ENCODE results near the gene MOGAT3. TPM values are rescaled to one million over a fixed set of nuclear protein-coding genes. Genes with fewer than 3 reads are reported as not detected.
A peak's percentile ranks its signal among the peaks of the same experiment; 100 is the strongest.

Gene MOGAT3
- total and polyA plus RNA-seq, 2 experiments from 2014 or later = 0.44 TPM; not detected in 1

DNA sequence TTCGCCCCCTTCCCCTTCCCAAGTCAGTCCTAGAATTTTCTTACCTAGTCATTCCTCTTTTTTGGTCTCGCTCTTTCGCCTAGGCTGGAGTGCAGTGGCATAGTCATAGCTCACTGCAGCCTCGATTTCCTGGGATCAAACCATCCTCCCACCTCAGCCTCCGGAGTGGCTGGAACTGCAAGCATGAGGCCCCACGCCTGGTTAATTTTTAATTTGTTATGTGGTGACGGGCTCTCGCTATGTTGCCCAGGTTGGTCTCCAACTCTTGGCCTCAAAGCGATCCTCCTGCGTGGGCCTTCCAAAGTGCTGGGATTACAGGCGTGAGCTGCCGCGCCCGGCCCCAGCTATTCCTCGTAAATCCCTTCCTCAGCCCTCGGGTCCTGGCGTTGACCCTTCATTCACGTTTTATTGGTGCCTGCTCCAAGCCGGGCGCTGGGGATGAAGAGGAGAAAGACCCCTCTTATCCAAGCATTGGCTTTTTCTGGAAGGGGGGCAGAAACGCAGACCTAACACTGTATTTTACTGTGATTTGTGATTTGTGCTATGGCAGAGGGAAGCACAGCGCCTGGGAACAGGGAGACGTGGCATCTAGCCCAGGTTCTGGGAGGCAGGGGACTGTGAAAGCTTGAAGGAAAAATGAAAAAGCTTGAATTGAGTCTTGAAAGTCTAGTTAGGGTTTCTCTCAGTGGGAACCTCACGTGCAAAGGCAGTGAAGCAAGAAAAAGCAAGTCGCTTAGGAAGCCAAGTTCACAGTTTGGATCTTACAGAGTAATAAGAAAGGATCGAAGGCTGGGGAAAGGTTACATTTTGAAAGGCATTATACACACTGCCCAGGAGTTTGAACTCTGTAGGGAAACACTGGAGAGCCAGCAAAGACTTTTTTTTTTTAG is 17.6 kb upstream of the MOGAT3 start:
- H3K4me2 ChIP-seq = peak overlapping the region; percentile 80
- peaks cover 32% of the 10 kb centered on the region for H3K79me2 ChIP-seq (replicated peaks; ENCODE audit: insufficient read depth)
- H3K27me3 ChIP-seq (ENCODE audit: insufficient read depth) = no peaks in the 10 kb centered on the region
- 0 out of 2 replicates have a peak overlapping the region, but pooled peaks have one; percentile 15 for H2AFZ ChIP-seq
- no peak for DNase-seq (ENCODE audit: low spot score)
- H4K20me1 ChIP-seq (replicated peaks; ENCODE audit: insufficient read depth) = 0 out of 2 replicates have a peak, but pooled peaks cover 4% of the 10 kb centered on the region
- no peaks in the 10 kb centered on the region for H3K9me2 ChIP-seq (ENCODE audit: insufficient read depth)
- no peaks in the 10 kb centered on the region for H3K9me3 Mint-ChIP-seq
- H3K27ac Mint-ChIP-seq = peak overlapping the region; percentile 90
- peaks cover 18% of the 10 kb centered on the region for H3K36me3 Mint-ChIP-seq (ENCODE audit: low read depth)
- peaks cover 12% of the 10 kb centered on the region for H3K4me1 ChIP-seq (ENCODE audit: insufficient read depth)
- no peaks in the 10 kb centered on the region for H3K36me3 ChIP-seq (ENCODE audit: insufficient read depth)
- no peak for ATAC-seq
- peaks cover 16% of the 10 kb centered on the region for H3K27me3 Mint-ChIP-seq (ENCODE audit: insufficient read depth, low read depth, poor library complexity)
- no peak for TF ChIP-seq NANOG (IDR thresholded peaks at IDR 0.05; ENCODE audit: borderline replicate concordance)
- no peak for TF ChIP-seq ZNF331 (CRISPR knock-in tag; IDR thresholded peaks at IDR 0.05; ENCODE audit: low read depth)
- no peak for TF ChIP-seq REST (IDR thresholded peaks at IDR 0.05; ENCODE audit: unreplicated experiment)
- no peak for TF ChIP-seq POLR2AphosphoS5 (IDR thresholded peaks at IDR 0.05; ENCODE audit: low read depth)
- TF ChIP-seq STAT1 (IDR thresholded peaks at IDR 0.05; ENCODE audit: unreplicated experiment) = no peak
- TF ChIP-seq ETS1 (IDR thresholded peaks at IDR 0.05) = no peak
- TF ChIP-seq ZNF462 (CRISPR knock-in tag; IDR thresholded peaks at IDR 0.05) = no peak
- TF ChIP-seq ZNF114 (CRISPR knock-in tag; IDR thresholded peaks at IDR 0.05) = no peak
- TF ChIP-seq EZH2 (IDR thresholded peaks at IDR 0.05; ENCODE audit: low read depth, unreplicated experiment) = no peak
- no peak for TF ChIP-seq EZH2phosphoT487 (IDR thresholded peaks at IDR 0.05; ENCODE audit: unreplicated experiment)
- TF ChIP-seq, protein P1, sequence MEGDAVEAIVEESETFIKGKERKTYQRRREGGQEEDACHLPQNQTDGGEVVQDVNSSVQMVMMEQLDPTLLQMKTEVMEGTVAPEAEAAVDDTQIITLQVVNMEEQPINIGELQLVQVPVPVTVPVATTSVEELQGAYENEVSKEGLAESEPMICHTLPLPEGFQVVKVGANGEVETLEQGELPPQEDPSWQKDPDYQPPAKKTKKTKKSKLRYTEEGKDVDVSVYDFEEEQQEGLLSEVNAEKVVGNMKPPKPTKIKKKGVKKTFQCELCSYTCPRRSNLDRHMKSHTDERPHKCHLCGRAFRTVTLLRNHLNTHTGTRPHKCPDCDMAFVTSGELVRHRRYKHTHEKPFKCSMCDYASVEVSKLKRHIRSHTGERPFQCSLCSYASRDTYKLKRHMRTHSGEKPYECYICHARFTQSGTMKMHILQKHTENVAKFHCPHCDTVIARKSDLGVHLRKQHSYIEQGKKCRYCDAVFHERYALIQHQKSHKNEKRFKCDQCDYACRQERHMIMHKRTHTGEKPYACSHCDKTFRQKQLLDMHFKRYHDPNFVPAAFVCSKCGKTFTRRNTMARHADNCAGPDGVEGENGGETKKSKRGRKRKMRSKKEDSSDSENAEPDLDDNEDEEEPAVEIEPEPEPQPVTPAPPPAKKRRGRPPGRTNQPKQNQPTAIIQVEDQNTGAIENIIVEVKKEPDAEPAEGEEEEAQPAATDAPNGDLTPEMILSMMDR (conservative IDR thresholded peaks at IDR 0.05; ENCODE audit: low read depth in 2 of 2) = no peak
- no peak for TF ChIP-seq CREB1 (CRISPR knock-in tag; IDR thresholded peaks at IDR 0.05; ENCODE audit: low read depth)
- TF ChIP-seq JUNB (IDR thresholded peaks at IDR 0.05; ENCODE audit: unreplicated experiment) = no peak
- peak overlapping the region; percentile 64 for H3K4me3 ChIP-seq
- no peak overlapping the region for H3K27ac ChIP-seq (ENCODE audit: low read depth)
- H3F3A ChIP-seq (replicated peaks; ENCODE audit: low read depth) = 0 out of 2 replicates have a peak, but pooled peaks cover 3% of the 10 kb centered on the region
- H3K4me1 Mint-ChIP-seq = peaks cover 24% of the 10 kb centered on the region
- peak overlapping the region; percentile 97 for H3K4me3 Mint-ChIP-seq
